Stimulated activated CD4-positive, alpha-beta T cell treated with anti-CD3 and anti-CD28 coated beads, Interleukin-15, amount 100 ng/mL, for 24 hours (primary cell): Measurements from ENCODE around the gene ACP1.
A peak's percentile ranks its signal among the peaks of the same experiment; 100 is the strongest.
"Not testable (repeated sequence)": the region's sequence is repeated elsewhere in the genome, so short reads cannot be mapped to it uniquely, and the experiment has no call there.

Experiments used
- DNase-seq: peaks from one replicate; pipeline ENCODE4 v3.0.0-alpha.2; 2020

ACP1 gene

GRCh38 chr2:314561-315336 is 50.0 kb downstream of the ACP1 start:
- no peak for DNase-seq

- DNase-seq: not testable (repeated sequence)
Observed at GRCh38 chr2:315925-316324, 51.2 kb downstream of the ACP1 start.

GRCh38 chr2:316381-316780 is 51.6 kb downstream of the ACP1 start:
- no peak for DNase-seq

GRCh38 chr2:317501-318424 is 53.0 kb downstream of the ACP1 start:
- DNase-seq: peak; percentile 40

- DNase-seq: peak; percentile 9
Observed at GRCh38 chr2:319059-319600, 54.4 kb downstream of the ACP1 start.

- DNase-seq: no peak
Observed at GRCh38 chr2:320561-320960, 55.8 kb downstream of the ACP1 start.

- DNase-seq: no peak
Observed at GRCh38 chr2:322326-322725, 57.6 kb downstream of the ACP1 start.

- no peak for DNase-seq
Observed at GRCh38 chr2:323035-323434, 58.3 kb downstream of the ACP1 start.
